ENCODE measurements around the gene KHK.
"Not testable (repeated sequence)": the region's sequence is repeated elsewhere in the genome, so short reads cannot be mapped to it uniquely, and the experiment has no call there.

The KHK gene

GRCh38 chr2:27095745-27096651 is 9.4 kb downstream of the KHK start:
- DNase-seq (ENCODE audit: low spot score): peak; percentile 72

GRCh38 chr2:27096748-27097297 is 10.3 kb downstream of the KHK start:
- no peak for DNase-seq (ENCODE audit: low spot score)

- DNase-seq (ENCODE audit: low spot score): no peak
Measured at GRCh38 chr2:27097341-27097740, 10.8 kb downstream of the KHK start.

GRCh38 chr2:27099334-27099955 is 12.9 kb downstream of the KHK start:
- DNase-seq (ENCODE audit: low spot score): no peak

- no peak for DNase-seq (ENCODE audit: low spot score)
Measured at GRCh38 chr2:27100036-27100435, 13.5 kb downstream of the KHK start.

- no peak for DNase-seq (ENCODE audit: low spot score)
Measured at GRCh38 chr2:27102329-27102728, 15.8 kb downstream of the KHK start.

GRCh38 chr2:27105981-27106380 is 19.4 kb downstream of the KHK start:
- DNase-seq (ENCODE audit: low spot score): no peak

GRCh38 chr2:27108221-27108620 is 21.6 kb downstream of the KHK start:
- no peak for DNase-seq (ENCODE audit: low spot score)

- no peak for DNase-seq (ENCODE audit: low spot score)
Measured at GRCh38 chr2:27109083-27109482, 22.5 kb downstream of the KHK start.

- DNase-seq (ENCODE audit: low spot score): not testable (repeated sequence)
Measured at GRCh38 chr2:27110603-27111352, 24.2 kb downstream of the KHK start.

- not testable (repeated sequence) for DNase-seq (ENCODE audit: low spot score)
Measured at GRCh38 chr2:27111392-27112078, 25.0 kb downstream of the KHK start.

- DNase-seq (ENCODE audit: low spot score): no peak
Measured at GRCh38 chr2:27115519-27115918, 28.9 kb downstream of the KHK start.

- no peak for DNase-seq (ENCODE audit: low spot score)
Measured at GRCh38 chr2:27117995-27118524, 31.5 kb downstream of the KHK start.

GRCh38 chr2:27118525-27119329 is 32.2 kb downstream of the KHK start, which contains the start of gene CGREF1:
Gene CGREF1, minus strand, starts transcription at chr2:27119128. Its CDS starts 14,762 bp downstream, at chr2:27104366.
- no peak for DNase-seq (ENCODE audit: low spot score)

GRCh38 chr2:27119330-27119670 is 32.7 kb downstream of the KHK start:
- DNase-seq (ENCODE audit: low spot score): not testable (repeated sequence)

- no peak for DNase-seq (ENCODE audit: low spot score)
Measured at GRCh38 chr2:27121906-27122305, 35.3 kb downstream of the KHK start.

- DNase-seq (ENCODE audit: low spot score): no peak
Measured at GRCh38 chr2:27122791-27123190, 36.2 kb downstream of the KHK start.

GRCh38 chr2:27123302-27124150 is 37.0 kb downstream of the KHK start, which contains the start of gene ABHD1:
Gene ABHD1, plus strand, starts transcription at chr2:27123815. Its CDS starts 134 bp downstream, at chr2:27123949.
- no peak for DNase-seq (ENCODE audit: low spot score)

GRCh38 chr2:27125104-27125503 is 38.5 kb downstream of the KHK start:
- DNase-seq (ENCODE audit: low spot score): no peak
